Activated CD4-positive, alpha-beta T cell treated with anti-CD3 and anti-CD28 coated beads, Interleukin-2, amount 50 U/mL, for 4 hours (primary cell): ENCODE results near the gene AATK.

Source experiments
- DNase-seq, 2 experiments: peaks; one replicate each; pipeline ENCODE4 v3.0.0-alpha.2; 2020

AATK gene

GRCh38 chr17:81166033-81166492 is at the start of gene AATK:
Gene AATK, minus strand, starts transcription at chr17:81166221. Its CDS starts 229 bp downstream, at chr17:81165992.
- no peak for DNase-seq

DNA sequence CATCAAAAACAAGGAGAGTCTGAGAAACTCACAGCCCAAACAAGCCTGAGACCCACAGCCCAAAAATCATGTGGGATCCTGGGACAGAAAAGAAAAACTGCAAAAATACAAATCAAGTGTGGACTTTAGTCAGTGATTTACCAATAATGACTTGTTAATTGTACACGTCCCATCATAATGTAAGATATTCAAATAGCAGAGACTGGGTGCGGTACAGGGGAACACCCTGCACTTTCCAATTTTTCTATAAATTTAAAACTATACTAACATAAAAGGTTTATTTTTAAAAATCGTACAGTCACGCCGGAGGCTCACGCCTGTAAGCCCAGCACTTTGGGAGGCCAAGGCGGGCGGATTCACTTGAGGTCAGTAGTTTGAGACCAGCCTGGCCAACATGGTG is 48.0 kb upstream of the AATK start:
- no peak for DNase-seq

DNA sequence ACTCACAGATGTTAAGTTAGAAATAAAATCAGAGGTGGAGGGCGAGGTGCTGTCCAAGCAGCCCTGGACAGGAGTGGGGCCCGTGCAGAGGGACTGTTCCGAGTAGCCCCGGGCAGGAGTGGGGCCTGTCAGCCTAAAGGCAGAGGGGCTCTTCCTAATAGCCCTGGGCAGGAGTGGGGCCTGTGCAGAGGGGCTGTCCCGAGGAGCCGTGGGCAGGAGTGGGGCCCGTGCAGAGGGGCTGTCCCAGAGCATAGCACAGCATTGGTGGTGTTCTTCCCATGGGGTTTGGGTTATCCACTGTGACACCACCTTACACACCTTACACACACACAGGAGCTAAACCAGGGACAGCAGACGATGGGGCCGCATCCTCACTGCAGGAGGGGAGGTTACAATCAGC is 46.3 kb upstream of the AATK start:
- DNase-seq = no peak

- no peak for DNase-seq
Measured at GRCh38 chr17:81210868-81211267, 44.8 kb upstream of the AATK start.

GRCh38 chr17:81210466-81210865 is 44.4 kb upstream of the AATK start:
- DNase-seq = no peak

GRCh38 chr17:81209141-81209540 is 43.1 kb upstream of the AATK start:
- no peak for DNase-seq

DNA sequence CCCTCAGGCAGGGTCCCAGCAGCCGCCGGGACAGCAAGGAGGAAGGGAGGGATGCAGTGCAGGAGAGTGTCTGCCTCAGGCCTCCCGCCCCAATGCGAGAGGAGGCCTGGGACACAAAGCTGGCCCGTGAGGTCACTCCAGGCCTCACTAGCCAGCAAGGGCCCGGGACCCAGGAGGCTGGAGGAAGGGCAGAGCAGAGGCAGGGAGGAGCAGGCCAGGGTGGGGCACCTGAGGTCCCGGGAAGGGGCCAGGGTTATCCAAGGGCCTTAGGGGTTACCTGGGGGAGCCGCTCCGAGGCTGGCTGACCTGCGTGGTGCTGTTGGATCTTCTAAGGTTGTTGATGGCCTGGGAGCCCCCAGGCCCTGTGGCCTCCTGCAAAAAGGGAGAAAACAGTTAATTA is 42.6 kb upstream of the AATK start:
- DNase-seq = no peak

GRCh38 chr17:81207610-81208581 is 41.9 kb upstream of the AATK start:
- DNase-seq = no peak

- DNase-seq = no peak
Measured at GRCh38 chr17:81206657-81207056, 40.6 kb upstream of the AATK start.

- DNase-seq = no peak
Measured at GRCh38 chr17:81206166-81206565, 40.1 kb upstream of the AATK start.

DNA sequence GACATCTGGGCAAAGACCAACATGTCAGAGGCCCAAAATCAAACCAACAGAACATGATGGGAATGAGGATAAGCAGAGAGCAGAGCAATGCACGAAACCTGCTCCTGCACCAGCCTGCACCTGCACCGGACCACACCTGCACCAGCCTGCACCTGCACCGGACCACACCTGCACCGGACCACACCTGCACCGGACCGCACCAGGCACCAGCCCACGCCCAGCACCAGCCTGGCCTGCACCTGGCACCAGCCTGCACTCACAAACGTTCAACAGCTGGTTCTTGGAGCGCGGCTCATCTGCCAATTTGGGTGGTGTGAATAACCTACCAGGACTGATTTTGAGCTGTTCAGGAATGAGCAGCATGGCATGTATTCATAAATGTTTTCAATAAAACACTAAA is 38.6 kb upstream of the AATK start:
- no peak for DNase-seq

- no peak for DNase-seq
Measured at GRCh38 chr17:81203136-81203535, 37.1 kb upstream of the AATK start.

GRCh38 chr17:81202318-81202717 is 36.3 kb upstream of the AATK start:
- DNase-seq = no peak

DNA sequence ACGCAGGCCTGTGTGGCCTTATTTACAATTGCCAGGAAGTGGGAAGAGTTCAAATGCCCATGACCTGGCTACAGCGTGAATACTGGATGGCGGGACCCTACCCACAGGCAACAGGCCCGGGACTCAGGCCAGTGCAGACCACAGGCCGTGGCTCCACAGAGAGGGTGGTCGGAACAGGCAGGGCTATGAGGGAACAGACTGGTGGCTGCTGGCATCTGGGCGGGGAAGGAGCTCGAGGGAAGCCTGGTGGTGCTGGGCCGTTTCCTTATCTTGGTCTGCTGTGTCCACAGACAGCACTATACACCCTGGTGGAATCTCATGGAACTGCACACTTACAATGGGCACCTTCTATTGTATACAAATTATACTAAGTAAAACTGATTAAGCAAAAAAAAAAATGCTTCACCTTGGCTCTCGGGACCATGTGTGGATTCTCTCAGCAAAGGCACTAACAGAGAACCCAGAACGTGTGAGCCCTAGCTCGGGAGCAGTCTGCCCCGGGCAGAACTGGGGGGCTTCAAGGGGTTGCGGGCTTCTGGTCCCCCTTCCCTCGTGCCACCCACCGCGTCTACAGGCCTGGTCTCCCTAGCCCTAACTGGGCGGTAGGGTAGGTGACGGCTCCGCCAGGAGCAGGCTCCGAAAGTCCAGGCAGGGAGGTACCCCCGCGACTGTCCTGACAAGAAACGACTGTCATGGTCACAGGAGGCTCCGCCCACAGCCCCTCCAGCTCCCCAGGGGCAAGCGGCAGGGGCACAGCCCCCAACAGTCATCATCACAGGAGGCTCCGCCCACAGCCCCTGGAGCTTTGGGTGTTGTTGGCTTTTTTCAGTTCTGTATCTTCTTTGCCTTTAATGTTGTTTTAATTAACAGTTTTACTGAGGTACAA is 34.9 kb upstream of the AATK start:
- no peak for DNase-seq

DNA sequence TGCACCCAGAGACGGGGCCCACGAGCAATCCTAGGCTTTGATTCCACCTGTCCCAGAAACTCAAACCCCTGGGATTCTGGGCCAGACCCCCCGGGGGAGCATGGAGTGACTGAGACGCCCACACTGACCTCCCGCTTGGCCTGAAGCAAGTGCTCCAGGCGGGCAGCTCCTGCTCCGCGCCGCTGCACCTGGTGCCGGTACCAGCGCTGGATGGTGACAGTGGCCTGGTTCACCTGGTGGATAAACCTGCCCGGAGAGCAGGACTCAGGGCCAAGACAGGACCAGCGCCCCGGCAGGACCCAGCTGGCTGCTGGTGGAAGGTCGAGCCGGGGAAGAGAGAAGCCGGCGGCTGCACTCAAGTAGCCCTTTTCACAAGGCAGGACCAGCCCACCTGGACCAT is 34.2 kb upstream of the AATK start:
- no peak for DNase-seq

DNA sequence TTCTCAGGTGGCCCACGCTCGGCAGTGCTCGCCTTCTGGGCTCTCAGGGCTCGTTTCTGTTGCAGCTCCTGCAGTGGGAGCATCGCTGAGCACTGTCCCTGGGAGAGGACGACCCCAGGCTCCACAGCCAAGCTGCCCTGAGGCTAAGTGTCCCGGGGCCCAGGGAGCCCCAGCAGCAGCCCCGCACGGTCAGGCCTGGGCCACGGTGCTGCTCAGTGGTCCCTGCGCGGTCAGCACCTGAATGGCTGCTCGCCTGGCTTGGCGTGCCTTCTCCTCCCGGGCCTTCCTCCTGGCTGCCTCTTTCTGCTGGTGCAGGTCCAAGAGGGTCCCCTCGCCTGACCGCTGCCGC is 33.4 kb upstream of the AATK start:
- DNase-seq = no peak

DNA sequence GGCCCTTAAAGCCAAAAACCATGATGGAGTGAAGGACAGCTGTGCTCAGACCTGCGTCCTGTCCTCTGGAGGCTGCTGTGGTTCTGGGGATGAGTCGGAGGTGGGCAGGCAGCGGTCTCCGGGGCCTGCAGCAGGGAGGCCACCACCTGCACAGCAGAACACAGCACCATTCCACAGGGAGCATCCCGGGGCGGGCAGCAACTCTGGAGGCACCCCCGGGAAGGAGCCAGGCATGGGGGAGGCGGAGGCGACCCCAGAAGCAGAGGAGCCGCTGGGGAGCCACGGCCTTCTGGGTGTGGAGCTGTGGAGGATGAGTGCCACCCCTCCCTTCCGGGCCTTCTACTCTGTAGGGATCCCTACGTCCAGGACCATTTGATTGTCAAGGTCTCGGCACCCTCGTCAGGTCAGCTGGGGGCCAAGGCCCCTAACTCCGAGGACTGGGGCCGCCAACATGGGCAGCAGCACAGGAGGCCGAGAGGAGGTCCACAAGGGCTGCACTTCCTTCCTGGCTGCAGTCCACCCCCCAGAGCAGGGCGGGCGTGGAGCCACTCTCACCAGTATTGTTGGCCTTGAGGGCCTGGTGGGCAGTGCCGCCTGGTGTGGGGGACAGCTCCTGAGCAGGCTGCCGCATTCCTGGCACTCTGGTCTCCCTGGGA is 32.9 kb upstream of the AATK start:
- DNase-seq = no peak

DNA sequence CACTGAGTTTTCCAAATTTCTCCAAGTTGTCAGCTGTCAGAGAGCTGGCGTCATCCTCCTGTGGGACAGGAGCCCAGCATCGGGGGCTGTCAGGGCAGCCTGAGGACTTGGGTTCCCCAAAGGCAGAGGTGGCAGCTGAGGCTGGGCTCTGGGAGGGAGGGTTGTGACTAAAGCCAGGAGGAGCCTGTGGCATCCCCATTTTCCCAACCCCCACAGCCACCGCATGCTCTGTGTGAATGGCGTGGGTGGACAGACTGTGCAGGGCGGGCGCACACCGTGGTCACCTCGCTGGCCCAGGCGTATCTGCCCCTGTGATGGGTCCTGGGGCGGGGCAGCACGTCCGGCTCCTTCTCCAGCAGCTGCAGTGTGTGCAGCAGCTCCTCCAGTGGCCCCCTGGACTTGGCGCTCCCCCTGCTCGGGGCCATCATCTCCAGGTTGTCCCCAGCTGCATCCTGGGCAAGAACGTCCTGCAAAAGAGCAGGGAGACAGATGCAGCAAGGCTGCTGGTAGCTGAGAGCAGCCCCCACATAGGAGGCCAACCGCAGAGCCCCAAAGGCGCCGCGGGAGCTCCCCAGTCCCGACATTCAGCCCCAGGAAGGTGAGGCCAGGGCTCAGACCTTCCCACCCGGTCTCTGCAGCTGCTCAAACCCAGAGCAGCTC is 31.9 kb upstream of the AATK start:
- DNase-seq = no peak

- no peak for DNase-seq
Measured at GRCh38 chr17:81197409-81197795, 31.4 kb upstream of the AATK start.

DNA sequence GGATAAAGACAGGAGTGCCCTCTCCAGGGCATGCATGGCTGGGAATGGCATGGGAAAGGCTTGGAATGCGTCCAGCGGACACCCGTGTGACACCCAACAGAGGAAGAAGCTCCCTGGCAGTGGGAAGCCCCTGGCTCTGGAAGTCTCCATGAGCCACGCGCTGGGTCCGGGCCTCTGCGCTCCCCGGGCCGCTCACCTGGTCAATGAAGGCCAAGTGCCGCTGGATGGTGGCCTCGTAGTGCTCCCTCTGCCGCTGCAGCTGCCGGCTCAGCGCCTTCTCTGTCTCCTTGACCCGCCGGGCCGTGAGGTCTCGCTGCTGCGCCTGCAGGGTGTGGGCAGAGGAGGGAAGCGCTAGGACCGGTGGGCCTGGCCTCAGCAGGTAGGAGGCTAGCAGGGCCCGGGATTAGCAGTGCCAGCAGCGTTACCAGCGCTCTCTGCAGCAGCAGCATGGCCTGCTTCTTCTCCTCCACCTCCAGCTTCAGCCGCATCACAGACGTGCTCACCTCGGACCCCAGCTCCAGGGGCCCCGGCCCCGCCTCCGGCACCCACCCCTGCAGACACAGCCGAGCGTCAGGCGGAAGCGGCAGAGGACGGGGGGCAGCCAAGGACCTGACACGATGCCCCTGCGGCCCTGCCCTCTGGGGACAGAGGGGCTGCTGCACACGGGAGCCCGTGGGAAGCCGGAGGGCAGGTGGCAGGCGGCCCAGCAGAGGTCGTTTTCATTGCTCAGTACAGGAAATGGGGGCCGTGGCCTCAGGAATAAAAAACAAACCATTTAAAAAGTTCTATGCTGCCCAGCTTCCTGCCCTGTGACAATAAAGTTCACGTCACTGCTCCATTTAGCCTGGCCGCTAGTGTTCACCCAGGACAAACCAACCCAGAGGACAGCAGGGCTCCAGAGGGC is 30.7 kb upstream of the AATK start:
- no peak for DNase-seq

- DNase-seq = no peak
Measured at GRCh38 chr17:81195941-81196495, 30.0 kb upstream of the AATK start.
